ENCODE results near the gene DGKI. TPM values are rescaled to one million over a fixed set of nuclear protein-coding genes. Genes with fewer than 3 reads are reported as not detected.

The DGKI gene
- total and polyA plus RNA-seq, 2 experiments from 2014 or later = 0.16 to 1.0 TPM

GRCh38 chr7:137704723-137705122, 142.1 kb downstream of the DGKI start:
- H3K4me2 ChIP-seq = no peak overlapping the region
- no peaks in the 10 kb centered on the region for H3F3A ChIP-seq (replicated peaks; ENCODE audit: low read depth)
- no peak for TF ChIP-seq ZNF462 (CRISPR knock-in tag; IDR thresholded peaks at IDR 0.05)
- TF ChIP-seq REST (IDR thresholded peaks at IDR 0.05; ENCODE audit: unreplicated experiment) = no peak
- no peak for TF ChIP-seq EZH2 (IDR thresholded peaks at IDR 0.05; ENCODE audit: low read depth, unreplicated experiment)
- no peak for TF ChIP-seq EZH2phosphoT487 (IDR thresholded peaks at IDR 0.05; ENCODE audit: unreplicated experiment)
- TF ChIP-seq ZNF114 (CRISPR knock-in tag; IDR thresholded peaks at IDR 0.05) = no peak
- no peak for TF ChIP-seq CTCF (conservative IDR thresholded peaks at IDR 0.05; ENCODE audit: low read depth in 2 of 2)
- TF ChIP-seq JUNB (IDR thresholded peaks at IDR 0.05; ENCODE audit: unreplicated experiment) = no peak
- TF ChIP-seq ETS1 (IDR thresholded peaks at IDR 0.05) = no peak
- no peak for TF ChIP-seq POLR2AphosphoS5 (IDR thresholded peaks at IDR 0.05; ENCODE audit: low read depth)
- no peak for TF ChIP-seq STAT1 (IDR thresholded peaks at IDR 0.05; ENCODE audit: unreplicated experiment)
- no peak for TF ChIP-seq CREB1 (CRISPR knock-in tag; IDR thresholded peaks at IDR 0.05; ENCODE audit: low read depth)
- TF ChIP-seq ZNF331 (CRISPR knock-in tag; IDR thresholded peaks at IDR 0.05; ENCODE audit: low read depth) = no peak
- no peak for TF ChIP-seq NANOG (IDR thresholded peaks at IDR 0.05; ENCODE audit: borderline replicate concordance)
- no peaks in the 10 kb centered on the region for H3K4me1 ChIP-seq (ENCODE audit: insufficient read depth)
- no peaks in the 10 kb centered on the region for H3K27me3 ChIP-seq (ENCODE audit: insufficient read depth)
- Mint-ChIP-seq H3K36me3 (ENCODE audit: low read depth) (peaks cover 18% of the 10 kb centered on the region), H3K27me3 (ENCODE audit: insufficient read depth, low read depth, poor library complexity) (no peaks in the 10 kb centered on the region), H3K9me3 (peaks cover 19% of the 10 kb centered on the region; the same call in 2 of the 3 replicates), H3K4me3 (no peak overlapping the region), H3K4me1 (no peaks in the 10 kb centered on the region), H3K27ac (no peak overlapping the region)
- no peak overlapping the region for H3K4me3 ChIP-seq
- H3K79me2 ChIP-seq (replicated peaks; ENCODE audit: insufficient read depth) = no peaks in the 10 kb centered on the region
- no peaks in the 10 kb centered on the region for H4K20me1 ChIP-seq (replicated peaks; ENCODE audit: insufficient read depth)
- DNase-seq (ENCODE audit: low spot score) (no peak), ATAC-seq (no peak)
- no peaks in the 10 kb centered on the region; the same call in 1 of the 2 replicates for H3K9me2 ChIP-seq (ENCODE audit: insufficient read depth)
- no peak overlapping the region for H3K27ac ChIP-seq (ENCODE audit: low read depth)
- no peak overlapping the region for H2AFZ ChIP-seq
- no peaks in the 10 kb centered on the region for H3K36me3 ChIP-seq (ENCODE audit: insufficient read depth)

All from GM23338 (cell line).